Lower lobe of right lung (tissue), 2 donors: ENCODE measurements around the gene MLST8. TPM values are rescaled to one million over a fixed set of nuclear protein-coding genes. Genes with fewer than 3 reads are reported as not detected.
A peak's percentile ranks its signal among the peaks of the same experiment; 100 is the strongest.
"Not testable (repeated sequence)": the region's sequence is repeated elsewhere in the genome, so short reads cannot be mapped to it uniquely, and the experiment has no call there.

Source experiments
- ATAC-seq, 2 donors: fragments of 200-7000 bp; cut with Tn5 transposase; one replicate each; pipeline ENCODE4 v1.9.1; 2020 to 2022; ENCODE audit warnings: mild to moderate bottlenecking in 2 of 2, moderate library complexity in 2 of 2
- DNase-seq: peaks from one replicate; pipeline ENCODE4 v3.0.0-alpha.2; 2020
- H3K27ac ChIP-seq: fragments of 200-600 bp; one replicate; pipeline ENCODE4 v1.8.0; 2022
- H3K27me3 ChIP-seq: fragments of 200-600 bp; one replicate; pipeline ENCODE4 v1.8.0; 2022; ENCODE audit warnings: low read depth
- H3K36me3 ChIP-seq: fragments of 200-600 bp; one replicate; pipeline ENCODE4 v1.8.0; 2022; ENCODE audit warnings: mild to moderate bottlenecking
- H3K4me1 ChIP-seq: fragments of 200-600 bp; one replicate; pipeline ENCODE4 v1.8.0; 2022
- H3K4me3 ChIP-seq: fragments of 200-600 bp; one replicate; pipeline ENCODE4 v1.8.0; 2022; ENCODE audit warnings: mild to moderate bottlenecking
- H3K9me3 ChIP-seq: fragments of 200-600 bp; one replicate; pipeline ENCODE4 v1.8.0; 2022
- intact Hi-C: fragments of 100-400 bp; cut with DNase I; formaldehyde crosslinking; loops from one replicate; pipeline ENCODE4 v1.11.0; 2022
- total RNA-seq: library from RNA; stranded (reverse); fragmentation: NEBNext Ultra II Directional; extraction: Animal tissue kit (Norgen Biotek cat#: 25700); gene quantifications from one replicate; pipeline ENCODE4 v1.2.1, GENCODE V29; 2021
- TF ChIP-seq, protein P1 (sequence below): fragments of 200-600 bp; IDR thresholded peaks from one replicate; pipeline ENCODE4 v1.8.0; 2022; ENCODE audit warnings: antibody characterized with exemption, mild to moderate bottlenecking
- donor health status: DM: no; HTN: yes; CAD: no; lungs with severe emphysema.

The MLST8 gene
- total RNA-seq, 1 donor from 2014 or later: 26.6 TPM

DNA sequence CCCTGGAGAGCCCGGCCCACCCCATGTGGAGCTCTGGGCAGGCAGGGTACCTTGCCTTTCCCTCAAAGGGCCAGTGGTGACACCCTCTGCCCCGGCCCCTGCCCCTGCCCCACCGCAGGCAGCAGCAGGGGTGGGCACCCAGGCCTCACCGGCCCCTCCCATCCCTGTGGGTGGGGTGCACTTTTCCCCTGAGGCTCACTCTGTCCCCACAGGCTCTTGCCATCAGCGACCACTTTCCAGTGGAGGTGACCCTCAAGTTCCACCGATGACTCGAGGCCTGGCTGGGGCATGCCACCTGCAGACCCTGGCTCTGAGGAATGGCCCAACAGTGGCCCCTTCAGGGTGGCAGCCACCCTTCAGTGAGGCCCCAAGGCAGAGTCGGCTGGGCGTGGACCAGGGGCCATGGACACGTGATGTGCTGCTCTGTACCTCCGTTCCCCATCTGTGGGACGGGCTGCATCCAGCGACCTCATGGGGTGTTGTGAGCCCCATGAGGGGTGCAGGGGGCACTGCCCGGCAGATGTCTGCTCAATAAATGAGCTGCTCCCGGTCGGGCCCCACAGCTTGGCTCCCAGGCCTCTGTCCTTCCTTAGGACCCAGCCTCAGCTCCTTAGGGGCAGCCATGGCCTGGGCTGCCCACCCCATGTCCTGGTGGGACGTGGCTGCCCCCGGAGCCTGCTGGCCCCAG lies 33.0 kb downstream of the MLST8 start:
- TF ChIP-seq, protein P1, sequence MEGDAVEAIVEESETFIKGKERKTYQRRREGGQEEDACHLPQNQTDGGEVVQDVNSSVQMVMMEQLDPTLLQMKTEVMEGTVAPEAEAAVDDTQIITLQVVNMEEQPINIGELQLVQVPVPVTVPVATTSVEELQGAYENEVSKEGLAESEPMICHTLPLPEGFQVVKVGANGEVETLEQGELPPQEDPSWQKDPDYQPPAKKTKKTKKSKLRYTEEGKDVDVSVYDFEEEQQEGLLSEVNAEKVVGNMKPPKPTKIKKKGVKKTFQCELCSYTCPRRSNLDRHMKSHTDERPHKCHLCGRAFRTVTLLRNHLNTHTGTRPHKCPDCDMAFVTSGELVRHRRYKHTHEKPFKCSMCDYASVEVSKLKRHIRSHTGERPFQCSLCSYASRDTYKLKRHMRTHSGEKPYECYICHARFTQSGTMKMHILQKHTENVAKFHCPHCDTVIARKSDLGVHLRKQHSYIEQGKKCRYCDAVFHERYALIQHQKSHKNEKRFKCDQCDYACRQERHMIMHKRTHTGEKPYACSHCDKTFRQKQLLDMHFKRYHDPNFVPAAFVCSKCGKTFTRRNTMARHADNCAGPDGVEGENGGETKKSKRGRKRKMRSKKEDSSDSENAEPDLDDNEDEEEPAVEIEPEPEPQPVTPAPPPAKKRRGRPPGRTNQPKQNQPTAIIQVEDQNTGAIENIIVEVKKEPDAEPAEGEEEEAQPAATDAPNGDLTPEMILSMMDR: no peak
- peaks cover 49% of the 10 kb centered on the region for H3K36me3 ChIP-seq
- H3K27ac ChIP-seq: no peak overlapping the region
- H3K4me1 ChIP-seq: peaks cover 25% of the 10 kb centered on the region
- intact Hi-C loops: no loop called here
- no peak overlapping the region for H3K4me3 ChIP-seq
- ATAC-seq (peak in 1 of 2 donors; percentile 20), DNase-seq (no peak)
- no peaks in the 10 kb centered on the region for H3K9me3 ChIP-seq
- H3K27me3 ChIP-seq: peaks cover 30% of the 10 kb centered on the region

DNA sequence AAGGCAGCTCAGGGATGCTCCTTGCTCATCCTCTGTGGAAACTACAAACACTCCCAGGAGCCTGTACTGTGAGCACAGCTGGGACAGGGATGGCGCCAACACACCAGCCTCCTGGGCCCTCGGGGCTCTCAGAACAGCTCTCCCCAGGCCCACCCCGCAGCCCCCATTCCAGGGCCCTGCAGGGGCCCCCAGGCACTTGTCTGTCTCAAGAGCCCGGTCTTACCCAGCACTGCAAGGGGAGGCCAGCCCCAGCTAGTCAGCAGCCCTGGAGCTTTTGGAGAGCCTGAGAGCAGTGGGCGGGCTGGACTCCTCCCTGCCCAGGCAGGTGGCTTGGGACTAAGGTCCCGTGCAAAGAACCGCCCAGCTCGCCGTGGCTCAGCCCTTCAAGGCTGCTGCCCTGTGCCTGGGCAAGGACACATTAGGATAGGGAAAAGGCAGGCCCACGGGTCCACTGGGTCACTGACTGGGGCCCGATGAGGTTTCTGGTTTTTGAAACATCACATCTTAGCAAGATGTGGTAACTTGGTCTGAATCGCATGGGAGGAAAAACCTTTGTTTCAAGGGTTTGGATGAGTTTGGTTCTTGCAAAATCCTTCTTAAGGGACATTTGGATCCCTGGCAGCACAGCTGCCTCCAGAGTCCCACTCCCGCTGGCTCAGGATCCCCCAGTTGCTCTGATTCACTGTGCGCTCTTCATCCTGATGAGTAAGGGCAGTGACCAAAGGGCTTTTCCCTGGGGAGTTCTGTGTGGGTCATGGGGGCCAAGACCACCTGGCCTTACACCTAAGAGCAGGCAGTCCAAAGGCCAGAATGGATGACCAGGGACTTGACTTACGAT lies 33.8 kb downstream of the MLST8 start:
- intact Hi-C loops: no loop called here
- ATAC-seq: no peak

DNA sequence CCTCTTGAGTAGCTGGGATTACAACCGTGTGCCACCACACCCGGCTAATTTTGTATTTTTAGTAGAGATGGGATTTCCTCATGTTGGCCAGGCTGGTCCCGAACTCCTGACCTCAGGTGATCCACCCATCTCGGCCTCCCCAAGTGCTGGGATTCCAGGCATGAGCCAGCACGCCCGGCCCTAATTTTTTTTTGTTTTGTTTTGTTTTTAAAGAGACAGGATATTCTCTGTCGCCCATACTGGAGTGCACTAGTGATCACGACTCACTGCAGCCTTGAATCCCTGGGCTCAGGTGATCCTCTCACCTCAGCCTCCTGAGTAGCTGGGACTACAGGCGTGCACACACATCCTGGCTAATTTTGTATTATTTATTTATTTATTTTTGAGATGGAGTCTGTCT lies 35.1 kb downstream of the MLST8 start:
- Histone ChIP-seq H3K4me1 (peaks cover 25% of the 10 kb centered on the region), H3K36me3 (peaks cover 49% of the 10 kb centered on the region), H3K27me3 (peaks cover 25% of the 10 kb centered on the region)
- DNase-seq, H3K4me3 ChIP-seq, H3K27ac ChIP-seq, H3K9me3 ChIP-seq, ATAC-seq, intact Hi-C loops: not testable (repeated sequence)

More for the DNA sequence above, 33.8 kb downstream of the MLST8 start:
- peaks cover 30% of the 10 kb centered on the region for H3K27me3 ChIP-seq
- TF ChIP-seq, protein P1: no peak
- peaks cover 49% of the 10 kb centered on the region for H3K36me3 ChIP-seq
- peaks cover 25% of the 10 kb centered on the region for H3K4me1 ChIP-seq
- H3K9me3 ChIP-seq: no peaks in the 10 kb centered on the region
- no peak overlapping the region for H3K27ac ChIP-seq
- H3K4me3 ChIP-seq: no peak overlapping the region
- DNase-seq: no peak

DNA sequence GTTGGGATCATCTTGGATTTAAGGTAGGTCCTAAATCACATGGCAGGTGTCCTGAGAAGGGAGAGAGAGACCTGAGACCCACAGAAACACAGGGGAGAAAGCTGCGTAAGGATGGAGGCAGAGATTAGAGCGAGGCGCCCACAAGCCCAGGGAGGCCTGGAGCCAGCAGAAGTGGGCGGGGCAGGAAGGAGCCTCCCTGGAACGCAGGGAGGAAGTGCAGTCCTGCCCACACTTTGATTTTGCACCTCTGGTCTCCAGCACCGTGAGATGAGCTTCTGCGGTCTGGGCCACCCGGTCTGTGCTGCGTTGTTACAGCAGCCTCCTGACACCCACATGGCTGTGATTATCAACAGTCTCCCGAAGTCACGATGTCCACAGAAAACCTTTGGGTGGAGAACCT lies 37.3 kb downstream of the MLST8 start:
- intact Hi-C loops: no loop called here
- Histone ChIP-seq H3K27me3 (peaks cover 4% of the 10 kb centered on the region), H3K27ac (no peak overlapping the region), H3K4me3 (no peak overlapping the region), H3K9me3 (no peaks in the 10 kb centered on the region), H3K36me3 (peaks cover 59% of the 10 kb centered on the region), H3K4me1 (peaks cover 8% of the 10 kb centered on the region)
- ATAC-seq: no peak
- no peak for DNase-seq
- TF ChIP-seq, protein P1: no peak

DNA sequence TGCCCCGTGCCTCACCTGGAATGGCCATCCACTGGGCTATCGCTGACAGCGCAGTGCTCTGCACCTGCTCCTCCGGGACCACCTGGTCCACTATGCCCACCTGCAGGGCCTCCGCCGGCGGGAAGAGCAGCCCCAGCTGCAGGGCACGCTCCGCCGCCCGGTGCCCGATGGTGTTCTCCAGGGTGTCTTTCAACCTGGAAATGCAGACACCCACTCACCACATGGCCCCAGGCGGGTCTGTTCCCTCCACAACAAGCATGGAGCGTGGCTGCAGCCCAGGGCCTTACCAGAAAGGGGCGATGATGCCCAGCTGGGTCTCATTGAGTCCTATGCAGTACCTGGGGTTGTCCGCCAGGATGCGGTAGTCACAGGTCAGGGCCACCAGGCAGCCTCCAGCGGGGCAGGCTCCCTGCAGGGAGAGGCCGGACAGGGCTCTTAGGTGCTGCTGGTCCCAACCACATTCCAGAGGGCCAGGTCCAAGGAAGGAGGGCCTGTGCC lies 37.8 kb downstream of the MLST8 start:
- H3K36me3 ChIP-seq: peaks cover 63% of the 10 kb centered on the region
- intact Hi-C loops: no loop called here
- no peak overlapping the region for H3K4me3 ChIP-seq
- no peaks in the 10 kb centered on the region for H3K9me3 ChIP-seq
- no peak overlapping the region for H3K27ac ChIP-seq
- TF ChIP-seq, protein P1: no peak
- ATAC-seq (no peak), DNase-seq (no peak)
- H3K4me1 ChIP-seq: peaks cover 3% of the 10 kb centered on the region
- H3K27me3 ChIP-seq: no peaks in the 10 kb centered on the region
